GM23338 (cell line): Measurements from ENCODE around the gene RIPOR3. TPM values are rescaled to one million over a fixed set of nuclear protein-coding genes. Genes with fewer than 3 reads are reported as not detected.

Experiments used
- ATAC-seq: fragments of 200-7000 bp; cut with Tn5 transposase; 3 replicates; pipeline ENCODE4 v1.9.1; 2020
- DNase-seq: peaks from one replicate; pipeline ENCODE4 v3.0.0-alpha.2; 2015; ENCODE audit warnings: low spot score
- H2AFZ ChIP-seq: fragments of 200-600 bp; sonication (generic); 2 replicates; pipeline ENCODE4 v1.8.0; 2016; ENCODE audit warnings: antibody characterized with exemption, mild to moderate bottlenecking, moderate library complexity
- H3F3A ChIP-seq: fragments of 200-600 bp; sonication (generic); replicated peaks from 2 replicates; pipeline ENCODE4 v1.8.0; 2017; ENCODE audit warnings: antibody characterized with exemption, mixed run types, low read depth
- H3K27ac ChIP-seq: fragments of 200-600 bp; sonication (generic); 2 replicates; pipeline ENCODE4 v1.6.1; 2016; ENCODE audit warnings: low read depth
- H3K27me3 ChIP-seq: fragments of 200-600 bp; sonication (generic); 2 replicates; pipeline ENCODE4 v1.8.0; 2016; ENCODE audit warnings: mild to moderate bottlenecking, mixed run types, moderate library complexity; ENCODE audit not compliant: insufficient read depth
- H3K36me3 ChIP-seq: fragments of 200-600 bp; sonication (generic); 2 replicates; pipeline ENCODE4 v1.8.0; 2016; ENCODE audit warnings: mild to moderate bottlenecking; ENCODE audit not compliant: insufficient read depth
- H3K4me1 ChIP-seq: fragments of 200-600 bp; sonication (generic); 2 replicates; pipeline ENCODE4 v1.8.0; 2016; ENCODE audit warnings: mild to moderate bottlenecking, moderate library complexity; ENCODE audit not compliant: insufficient read depth
- H3K4me2 ChIP-seq: fragments of 200-600 bp; sonication (generic); 2 replicates; pipeline ENCODE4 v1.7.1; 2017; ENCODE audit warnings: mixed run types
- H3K4me3 ChIP-seq: fragments of 200-600 bp; sonication (generic); 2 replicates; pipeline ENCODE4 v1.6.1; 2016; ENCODE audit warnings: mixed run types
- H3K79me2 ChIP-seq: fragments of 200-600 bp; sonication (generic); replicated peaks from 2 replicates; pipeline ENCODE4 v1.8.0; 2017; ENCODE audit warnings: mild to moderate bottlenecking; ENCODE audit not compliant: insufficient read depth
- H3K9me2 ChIP-seq: fragments of 200-600 bp; sonication (generic); 2 replicates; pipeline ENCODE4 v1.8.0; 2017; ENCODE audit not compliant: insufficient read depth
- H4K20me1 ChIP-seq: fragments of 200-600 bp; sonication (generic); replicated peaks from 2 replicates; pipeline ENCODE4 v1.8.0; 2017; ENCODE audit warnings: mild to moderate bottlenecking; ENCODE audit not compliant: insufficient read depth
- H3K27ac Mint-ChIP-seq: 2 replicates; pipeline ENCODE4 v1.8.0; 2020; ENCODE audit warnings: inconsistent platforms, mild to moderate bottlenecking, moderate library complexity, mixed read lengths
- H3K27me3 Mint-ChIP-seq: 3 replicates; pipeline ENCODE4 v1.8.0; 2022; ENCODE audit warnings: low read depth, mild to moderate bottlenecking, moderate library complexity, mixed read lengths, inconsistent platforms; ENCODE audit not compliant: insufficient read depth, poor library complexity
- H3K36me3 Mint-ChIP-seq: 3 replicates; pipeline ENCODE4 v1.8.0; 2021; ENCODE audit warnings: low read depth, mild to moderate bottlenecking, inconsistent platforms, moderate library complexity, mixed read lengths
- H3K4me1 Mint-ChIP-seq: 3 replicates; pipeline ENCODE4 v1.8.0; 2020; ENCODE audit warnings: mild to moderate bottlenecking, inconsistent platforms, mixed read lengths
- H3K4me3 Mint-ChIP-seq: 3 replicates; pipeline ENCODE4 v1.8.0; 2021; ENCODE audit warnings: moderate library complexity, mild to moderate bottlenecking, inconsistent platforms, mixed read lengths
- H3K9me3 Mint-ChIP-seq: 3 replicates; pipeline ENCODE4 v1.8.0; 2020; ENCODE audit warnings: moderate library complexity, mild to moderate bottlenecking, inconsistent platforms, mixed read lengths
- CTCF ChIP-seq, 2 experiments: fragments of 200-600 bp in 1 of 2; sonication (generic) in 1 of 2; conservative IDR thresholded peaks; 2 replicates each; pipeline versions ENCODE4 v1.5.1 to v1.6.1; 2016 to 2017; ENCODE audit warnings: antibody characterized with exemption in 2 of 2, low read depth in 2 of 2, mild to moderate bottlenecking in 2 of 2, moderate library complexity in 1 of 2
- JUNB ChIP-seq: IDR thresholded peaks from one replicate; pipeline ENCODE4 v1.6.1; 2016; ENCODE audit warnings: antibody characterized with exemption; ENCODE audit not compliant: unreplicated experiment
- NANOG ChIP-seq: IDR thresholded peaks from 2 replicates; pipeline ENCODE4 v1.6.1; 2016; ENCODE audit warnings: antibody characterized with exemption, borderline replicate concordance
- POLR2AphosphoS5 ChIP-seq: IDR thresholded peaks from 2 replicates; pipeline ENCODE4 v1.6.1; 2016; ENCODE audit warnings: antibody characterized with exemption, low read depth
- ZNF114 ChIP-seq: fragments of 250-450 bp; sonication (Bioruptor Pico); IDR thresholded peaks from 2 replicates; pipeline ENCODE4 v1.5.0; 2020; ENCODE audit warnings: mild to moderate bottlenecking, moderate library complexity
- ZNF331 ChIP-seq: fragments of 250-450 bp; sonication (Bioruptor Pico); IDR thresholded peaks from 2 replicates; pipeline ENCODE4 v1.5.0; 2020; ENCODE audit warnings: low read depth, mild to moderate bottlenecking, moderate library complexity
- polyA plus RNA-seq: library from polyadenylated mRNA; unstranded; fragments of >200 nt; fragmentation: Nextera tagmentation; extraction: Ambion mirVana; gene quantifications from 2 replicates; pipeline ENCODE4 v1.2.1, GENCODE V29; 2016
- total RNA-seq: library from RNA; depleted of rRNA; stranded (reverse); fragments of >200 nt; shearing (Covaris generic); gene quantifications from 2 replicates; pipeline ENCODE4 v1.2.3, GENCODE V29; 2014
- TF ChIP-seq, protein P1 (sequence below): IDR thresholded peaks from one replicate; pipeline ENCODE4 v1.6.1; 2018; ENCODE audit warnings: antibody characterized with exemption; ENCODE audit not compliant: unreplicated experiment
- TF ChIP-seq, protein P2 (sequence below): IDR thresholded peaks from 2 replicates; pipeline ENCODE4 v1.6.1; 2016; ENCODE audit warnings: antibody characterized with exemption

Gene RIPOR3
- total and polyA plus RNA-seq, 2 experiments from 2014 or later: 4.9 to 6.3 TPM

GRCh38 chr20:50680105-50680960 lies 11.0 kb downstream of the RIPOR3 start (continued):
- TF ChIP-seq, protein P1, sequence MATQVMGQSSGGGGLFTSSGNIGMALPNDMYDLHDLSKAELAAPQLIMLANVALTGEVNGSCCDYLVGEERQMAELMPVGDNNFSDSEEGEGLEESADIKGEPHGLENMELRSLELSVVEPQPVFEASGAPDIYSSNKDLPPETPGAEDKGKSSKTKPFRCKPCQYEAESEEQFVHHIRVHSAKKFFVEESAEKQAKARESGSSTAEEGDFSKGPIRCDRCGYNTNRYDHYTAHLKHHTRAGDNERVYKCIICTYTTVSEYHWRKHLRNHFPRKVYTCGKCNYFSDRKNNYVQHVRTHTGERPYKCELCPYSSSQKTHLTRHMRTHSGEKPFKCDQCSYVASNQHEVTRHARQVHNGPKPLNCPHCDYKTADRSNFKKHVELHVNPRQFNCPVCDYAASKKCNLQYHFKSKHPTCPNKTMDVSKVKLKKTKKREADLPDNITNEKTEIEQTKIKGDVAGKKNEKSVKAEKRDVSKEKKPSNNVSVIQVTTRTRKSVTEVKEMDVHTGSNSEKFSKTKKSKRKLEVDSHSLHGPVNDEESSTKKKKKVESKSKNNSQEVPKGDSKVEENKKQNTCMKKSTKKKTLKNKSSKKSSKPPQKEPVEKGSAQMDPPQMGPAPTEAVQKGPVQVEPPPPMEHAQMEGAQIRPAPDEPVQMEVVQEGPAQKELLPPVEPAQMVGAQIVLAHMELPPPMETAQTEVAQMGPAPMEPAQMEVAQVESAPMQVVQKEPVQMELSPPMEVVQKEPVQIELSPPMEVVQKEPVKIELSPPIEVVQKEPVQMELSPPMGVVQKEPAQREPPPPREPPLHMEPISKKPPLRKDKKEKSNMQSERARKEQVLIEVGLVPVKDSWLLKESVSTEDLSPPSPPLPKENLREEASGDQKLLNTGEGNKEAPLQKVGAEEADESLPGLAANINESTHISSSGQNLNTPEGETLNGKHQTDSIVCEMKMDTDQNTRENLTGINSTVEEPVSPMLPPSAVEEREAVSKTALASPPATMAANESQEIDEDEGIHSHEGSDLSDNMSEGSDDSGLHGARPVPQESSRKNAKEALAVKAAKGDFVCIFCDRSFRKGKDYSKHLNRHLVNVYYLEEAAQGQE: no peak
- TF ChIP-seq POLR2AphosphoS5: no peak
- TF ChIP-seq NANOG: no peak

DNA sequence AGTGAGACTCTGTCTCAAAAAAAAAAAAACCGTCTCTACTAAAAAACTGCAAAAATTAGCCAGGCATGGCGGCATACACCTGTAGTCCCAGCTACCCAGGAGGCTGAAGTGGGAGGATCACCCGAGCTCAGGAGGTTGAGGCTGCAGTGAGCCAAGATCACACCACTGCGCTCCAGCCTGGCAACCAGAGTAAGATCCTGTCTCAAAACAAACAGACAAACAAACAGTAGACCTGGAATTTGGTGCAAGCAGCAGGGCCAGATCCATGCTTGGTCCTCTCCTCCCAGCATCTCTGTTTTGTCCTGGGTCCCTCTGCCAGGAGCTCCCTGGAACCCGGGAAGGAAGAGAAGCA lies 11.6 kb downstream of the RIPOR3 start:
- Mint-ChIP-seq H3K4me1 (peaks cover 13% of the 10 kb centered on the region), H3K27me3 (peaks cover 7% of the 10 kb centered on the region), H3K36me3 (no peaks in the 10 kb centered on the region; the same call in 2 of the 3 replicates), H3K4me3 (no peak overlapping the region), H3K9me3 (no peaks in the 10 kb centered on the region), H3K27ac (0 out of 2 replicates have a peak overlapping the region, but pooled peaks have one; percentile 59)
- H3K4me3 ChIP-seq: no peak overlapping the region
- H2AFZ ChIP-seq: no peak overlapping the region
- no peak for ATAC-seq
- H3K9me2 ChIP-seq: no peaks in the 10 kb centered on the region
- no peaks in the 10 kb centered on the region for H3F3A ChIP-seq
- no peak for DNase-seq
- H3K4me2 ChIP-seq: no peak overlapping the region
- no peaks in the 10 kb centered on the region for H4K20me1 ChIP-seq
- H3K27me3 ChIP-seq: no peaks in the 10 kb centered on the region
- no peaks in the 10 kb centered on the region for H3K36me3 ChIP-seq
- H3K27ac ChIP-seq: no peak overlapping the region; the same call in 1 of the 2 replicates
- H3K4me1 ChIP-seq: peaks cover 5% of the 10 kb centered on the region; the same call in 1 of the 2 replicates
- no peaks in the 10 kb centered on the region for H3K79me2 ChIP-seq
- no peak for TF ChIP-seq JUNB
- no peak for TF ChIP-seq ZNF114 (CRISPR knock-in tag)
- TF ChIP-seq, protein P2, sequence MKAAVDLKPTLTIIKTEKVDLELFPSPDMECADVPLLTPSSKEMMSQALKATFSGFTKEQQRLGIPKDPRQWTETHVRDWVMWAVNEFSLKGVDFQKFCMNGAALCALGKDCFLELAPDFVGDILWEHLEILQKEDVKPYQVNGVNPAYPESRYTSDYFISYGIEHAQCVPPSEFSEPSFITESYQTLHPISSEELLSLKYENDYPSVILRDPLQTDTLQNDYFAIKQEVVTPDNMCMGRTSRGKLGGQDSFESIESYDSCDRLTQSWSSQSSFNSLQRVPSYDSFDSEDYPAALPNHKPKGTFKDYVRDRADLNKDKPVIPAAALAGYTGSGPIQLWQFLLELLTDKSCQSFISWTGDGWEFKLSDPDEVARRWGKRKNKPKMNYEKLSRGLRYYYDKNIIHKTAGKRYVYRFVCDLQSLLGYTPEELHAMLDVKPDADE: no peak
- no peak for TF ChIP-seq ZNF331 (CRISPR knock-in tag)
- TF ChIP-seq CTCF (conservative IDR thresholded peaks at IDR 0.05; ENCODE audit: low read depth in 2 of 2): no peak
- TF ChIP-seq, protein P1: no peak
- no peak for TF ChIP-seq POLR2AphosphoS5
